Measurements from ENCODE around the gene MAPKAPK2. TPM values are rescaled to one million over a fixed set of nuclear protein-coding genes. Genes with fewer than 3 reads are reported as not detected.

The MAPKAPK2 gene
- total RNA-seq, 1 experiment from 2014 or later, result 54.9 TPM

GRCh38 chr1:206656936-206657335 is 27.8 kb upstream of the MAPKAPK2 start (continued):
- no peak for TF ChIP-seq E2F5 (CRISPR knock-in tag; IDR thresholded peaks at IDR 0.05)
- no peak for TF ChIP-seq MAX (CRISPR knock-in tag; IDR thresholded peaks at IDR 0.05)
- no peak for TF ChIP-seq TCF7 (CRISPR knock-in tag; IDR thresholded peaks at IDR 0.05; ENCODE audit: low read depth)
- TF ChIP-seq ZSCAN18 (CRISPR knock-in tag; IDR thresholded peaks at IDR 0.05), result no peak

- H3K9me3 Mint-ChIP-seq, result no peaks in the 10 kb centered on the region
- peaks cover 18% of the 10 kb centered on the region for H3K4me1 Mint-ChIP-seq
- ChIA-PET POLR2A (interaction anchor here (1.2 to 2.4 kb wide), 2 partner anchors 22 to 91 kb away, joined by 3 to 15 read pairs; partner anchors contain the start of gene DYRK3), CTCF (interaction anchor here (0.6 to 20.5 kb wide), 23 partner anchors 9 to 255 kb away, joined by 3 to 659 read pairs (median 4); partner anchors contain the start of genes DYRK3, EIF2D and MAPKAPK2)
- H3K36me3 Mint-ChIP-seq, result no peaks in the 10 kb centered on the region
- ATAC-seq (no peak), DNase-seq (ENCODE audit: low spot score) (no peak)
- no peak overlapping the region for H3K27ac Mint-ChIP-seq
- TF ChIP-seq NFE2L1 (CRISPR knock-in tag; IDR thresholded peaks at IDR 0.05), result no peak
- TF ChIP-seq EMX1 (CRISPR knock-in tag; IDR thresholded peaks at IDR 0.05), result no peak
- TF ChIP-seq ZBTB21 (CRISPR knock-in tag; IDR thresholded peaks at IDR 0.05; ENCODE audit: borderline replicate concordance), result no peak
- no peak for TF ChIP-seq CREB1 (CRISPR knock-in tag; IDR thresholded peaks at IDR 0.05)
- TF ChIP-seq FOXJ3 (CRISPR knock-in tag; IDR thresholded peaks at IDR 0.05; ENCODE audit: borderline replicate concordance), result no peak
- no peak for TF ChIP-seq ZSCAN18 (CRISPR knock-in tag; IDR thresholded peaks at IDR 0.05)
- TF ChIP-seq HMGA2 (CRISPR knock-in tag; IDR thresholded peaks at IDR 0.05), result no peak
- TF ChIP-seq IRF1 (CRISPR knock-in tag; IDR thresholded peaks at IDR 0.05), result no peak
- TF ChIP-seq ZNF425 (CRISPR knock-in tag; conservative IDR thresholded peaks at IDR 0.05), result no peak
- no peak for TF ChIP-seq ARID4B (CRISPR knock-in tag; IDR thresholded peaks at IDR 0.05; ENCODE audit: borderline replicate concordance)
- TF ChIP-seq E2F5 (CRISPR knock-in tag; IDR thresholded peaks at IDR 0.05), result no peak
- no peak for TF ChIP-seq OVOL2 (CRISPR knock-in tag; IDR thresholded peaks at IDR 0.05; ENCODE audit: borderline replicate concordance)
- no peak for TF ChIP-seq TEAD1 (CRISPR knock-in tag; IDR thresholded peaks at IDR 0.05)
- TF ChIP-seq PREB (CRISPR knock-in tag; IDR thresholded peaks at IDR 0.05; ENCODE audit: borderline replicate concordance), result no peak
- TF ChIP-seq CBFB (CRISPR knock-in tag; IDR thresholded peaks at IDR 0.05; ENCODE audit: low read depth), result no peak
- no peak for TF ChIP-seq ZNF121 (CRISPR knock-in tag; IDR thresholded peaks at IDR 0.05)
- TF ChIP-seq GTF2I (CRISPR knock-in tag; conservative IDR thresholded peaks at IDR 0.05), result no peak
- H3K27me3 Mint-ChIP-seq (ENCODE audit: low read depth), result peaks cover 36% of the 10 kb centered on the region
- peak overlapping the region; percentile 58 for H3K4me3 Mint-ChIP-seq
Observed at GRCh38 chr1:206657751-206658150, 27.0 kb upstream of the MAPKAPK2 start.
